SK-N-SH treated with all-trans-retinoic acid at 6 μM for 48 hours (cell line): ENCODE measurements around the gene ALK.

Source experiments
- ARNTL ChIP-seq: fragments of 450-650 bp; formaldehyde crosslinking; IDR thresholded peaks from 2 replicates; pipeline ENCODE4 v1.5.0; 2020; ENCODE audit warnings: low read depth, mild to moderate bottlenecking, moderate library complexity, borderline replicate concordance
- CREB5 ChIP-seq: fragments of 250-450 bp; sonication (Bioruptor Pico); IDR thresholded peaks from 2 replicates; pipeline ENCODE4 v1.5.1; 2020; ENCODE audit warnings: low read depth, mild to moderate bottlenecking, moderate library complexity
- PATZ1 ChIP-seq: fragments of 250-450 bp; sonication (Bioruptor Pico); IDR thresholded peaks from 2 replicates; pipeline ENCODE4 v1.8.0; 2020; ENCODE audit warnings: mild to moderate bottlenecking, moderate library complexity, borderline replicate concordance
- PPARA ChIP-seq: fragments of 250-450 bp; sonication (Bioruptor Pico); IDR thresholded peaks from 2 replicates; pipeline ENCODE4 v1.5.0; 2020; ENCODE audit warnings: mild to moderate bottlenecking, borderline replicate concordance
- TCF4 ChIP-seq: fragments of 250-450 bp; sonication (Bioruptor Pico); IDR thresholded peaks from 2 replicates; pipeline ENCODE4 v1.8.0; 2021; ENCODE audit warnings: mild to moderate bottlenecking, moderate library complexity, borderline replicate concordance

- TF ChIP-seq PPARA (CRISPR knock-in tag): no peak
- TF ChIP-seq ARNTL (CRISPR knock-in tag): no peak
- no peak for TF ChIP-seq CREB5 (CRISPR knock-in tag)
- no peak for TF ChIP-seq TCF4 (CRISPR knock-in tag)
- no peak for TF ChIP-seq PATZ1 (CRISPR knock-in tag)
Observed at GRCh38 chr2:29755829-29756228, 165.6 kb downstream of the ALK start.
